NCI-H2227 (cell line): ENCODE results near the gene ADGRA3.
"Not testable (repeated sequence)": the region's sequence is repeated elsewhere in the genome, so short reads cannot be mapped to it uniquely, and the experiment has no call there.

Experiments
- DNase-seq: peaks from one replicate; lab custom pipeline; 2025; ENCODE audit not compliant: unreplicated experiment; lab: John Stamatoyannopoulos, UW

The ADGRA3 gene

GRCh38 chr4:22442956-22443355 is 72.9 kb downstream of the ADGRA3 start:
- DNase-seq, result no peak

DNA sequence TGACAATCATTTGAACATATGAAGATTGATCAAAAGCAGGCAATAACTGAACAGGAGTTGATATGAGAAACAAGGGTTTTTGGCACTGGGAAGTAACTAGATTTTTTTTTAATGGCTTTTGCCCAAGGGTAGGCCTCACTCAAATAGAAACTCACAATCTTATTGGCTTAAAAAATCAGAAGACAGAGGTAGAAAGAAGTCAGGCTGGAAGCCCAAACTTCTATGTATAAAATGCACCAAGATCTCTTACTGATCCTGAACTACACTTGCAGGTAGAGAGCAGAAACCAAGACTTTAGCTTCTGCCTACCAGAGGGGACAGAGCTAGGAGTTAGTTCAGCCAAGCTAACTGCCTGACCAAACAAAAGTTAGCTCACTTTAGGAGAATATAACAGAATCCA is 74.9 kb downstream of the ADGRA3 start:
- no peak for DNase-seq

DNA sequence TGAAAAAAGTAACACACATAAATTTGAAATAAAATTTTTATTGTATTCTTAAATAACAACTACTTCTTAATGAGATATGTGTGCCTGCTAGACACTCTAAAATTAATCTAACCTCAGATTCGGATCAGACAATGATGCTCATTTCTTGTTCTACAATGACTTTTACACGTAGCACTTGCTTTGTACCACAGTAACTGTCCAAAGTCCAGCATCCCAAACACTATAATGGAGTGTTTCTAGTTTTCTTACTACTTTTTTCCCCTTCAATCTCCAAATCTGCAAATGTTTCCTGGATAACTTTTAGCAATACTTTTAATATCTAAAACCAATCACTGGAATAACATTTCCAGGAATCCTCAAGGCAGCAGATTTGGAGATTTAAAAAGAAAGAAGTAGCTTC is 75.9 kb downstream of the ADGRA3 start:
- DNase-seq, result no peak

DNA sequence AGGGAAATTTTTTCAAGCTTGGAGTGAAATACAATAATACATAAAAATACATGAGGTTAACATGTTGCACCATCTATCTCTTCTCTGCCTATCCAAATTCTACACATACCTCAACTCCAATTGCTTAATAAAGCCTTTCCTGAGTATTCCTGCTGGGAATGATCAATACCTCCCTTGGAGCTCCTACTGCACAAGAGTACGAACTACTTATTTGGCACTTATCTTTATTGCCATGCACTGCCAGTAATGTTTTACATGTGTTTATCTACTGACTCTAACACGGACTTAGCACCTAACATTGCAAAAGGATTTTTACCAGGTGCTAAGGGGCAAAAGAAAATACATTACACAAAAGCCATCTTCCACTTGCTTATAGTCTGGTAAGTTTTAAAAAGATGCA is 80.2 kb downstream of the ADGRA3 start:
- peak; percentile 33 for DNase-seq

DNA sequence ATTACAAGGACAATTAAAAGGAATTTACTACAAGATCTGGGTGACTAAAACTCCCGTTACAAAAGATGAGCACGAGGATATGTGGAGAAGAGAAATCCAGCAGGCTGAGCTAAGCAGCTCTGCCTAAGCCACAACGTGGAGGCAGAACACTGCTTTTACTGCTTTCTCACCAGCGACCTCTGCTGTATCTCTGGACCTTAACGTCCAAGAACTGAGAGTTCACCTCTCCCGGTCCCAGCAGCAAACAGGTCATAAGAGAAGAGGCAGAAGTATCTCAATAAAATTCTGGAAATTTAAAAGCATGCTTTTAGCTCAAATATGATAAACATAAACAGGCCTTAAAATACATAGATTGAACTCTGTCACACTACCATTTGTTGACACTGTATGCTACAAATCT is 81.0 kb downstream of the ADGRA3 start:
- peak; percentile 41 for DNase-seq

- no peak for DNase-seq
Measured at GRCh38 chr4:22430626-22431025, 85.2 kb downstream of the ADGRA3 start.

- DNase-seq, result no peak
Measured at GRCh38 chr4:22428441-22428840, 87.4 kb downstream of the ADGRA3 start.

DNA sequence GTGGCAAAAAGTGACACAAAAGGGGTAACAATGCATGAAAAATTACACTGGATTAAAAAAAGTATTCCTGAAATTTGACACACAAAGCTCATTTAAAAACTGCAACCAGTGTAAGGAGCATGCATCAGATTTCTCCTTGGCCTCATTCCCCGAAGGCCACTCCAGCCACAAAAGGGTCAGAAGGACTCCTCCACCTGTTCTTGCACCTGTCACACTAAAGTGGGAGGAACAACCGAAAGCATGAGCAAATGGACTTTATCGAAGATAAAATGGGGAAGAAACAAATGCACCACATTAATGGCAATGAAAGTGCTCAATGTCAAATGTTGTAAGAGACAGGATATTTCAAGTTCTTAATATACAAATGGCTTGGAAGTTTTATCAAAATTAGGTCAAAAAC is 88.2 kb downstream of the ADGRA3 start:
- no peak for DNase-seq

DNA sequence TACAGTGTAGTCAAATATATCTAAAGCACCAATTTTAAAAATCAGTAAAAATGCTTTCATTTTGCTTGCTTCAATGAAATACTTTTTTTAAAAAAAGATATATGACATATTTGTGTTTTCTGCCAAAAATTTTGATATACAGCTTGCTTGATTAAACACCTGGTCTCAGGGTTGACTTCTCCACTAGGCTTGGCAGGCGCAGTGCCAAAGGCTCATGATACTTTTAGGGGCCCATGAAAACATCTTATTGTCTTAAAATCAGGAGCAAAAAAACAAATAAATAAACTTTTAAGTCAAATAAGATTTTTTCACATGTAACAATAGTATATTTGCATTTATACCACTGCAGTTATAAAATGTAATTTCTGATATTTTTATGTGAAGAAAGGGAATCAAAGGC is 95.6 kb downstream of the ADGRA3 start:
- no peak for DNase-seq

DNA sequence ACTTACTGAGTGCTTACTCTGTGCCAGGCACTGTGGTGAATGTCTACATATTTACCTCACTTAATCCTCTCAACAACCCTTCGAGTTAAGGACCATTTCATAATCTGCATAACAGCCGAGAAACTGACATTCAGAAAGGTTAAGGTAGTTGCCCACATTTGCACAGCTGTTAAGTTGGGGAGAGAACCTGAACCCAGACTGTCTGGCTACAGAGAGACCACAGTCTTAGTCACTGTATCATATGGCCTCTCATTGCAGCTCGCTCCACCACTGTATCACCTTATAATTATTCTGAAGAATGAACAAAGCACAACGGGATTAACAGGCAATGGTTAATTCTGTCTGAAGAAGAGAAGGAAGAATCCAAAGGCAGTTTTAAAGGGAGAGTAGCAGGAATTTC is 98.5 kb downstream of the ADGRA3 start:
- no peak for DNase-seq

DNA sequence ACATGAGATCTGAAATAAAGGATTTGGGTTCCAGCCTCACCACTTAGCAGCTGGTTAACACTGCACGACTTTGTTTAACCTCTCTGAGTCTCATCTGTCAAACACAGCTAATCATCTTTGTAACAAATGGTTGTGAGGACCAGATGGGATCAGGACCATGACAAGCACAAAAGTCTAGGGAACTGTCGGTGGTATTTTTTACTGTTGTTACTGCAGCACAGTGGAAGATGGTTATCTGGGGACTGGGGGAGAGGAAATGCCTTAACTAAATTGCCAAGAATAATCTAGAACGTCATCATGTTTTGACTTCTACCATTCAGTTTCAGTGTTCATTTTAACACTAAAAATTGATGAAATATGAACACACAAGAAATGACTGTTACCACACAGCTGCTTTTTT is 99.5 kb downstream of the ADGRA3 start:
- DNase-seq, result no peak

- no peak for DNase-seq
Measured at GRCh38 chr4:22414833-22415232, 101.0 kb downstream of the ADGRA3 start.

- no peak for DNase-seq
Measured at GRCh38 chr4:22413471-22413870, 102.4 kb downstream of the ADGRA3 start.

- DNase-seq, result no peak
Measured at GRCh38 chr4:22412013-22412412, 103.9 kb downstream of the ADGRA3 start.

GRCh38 chr4:22410645-22411247 is 105.1 kb downstream of the ADGRA3 start:
- peak; percentile 6 for DNase-seq

DNA sequence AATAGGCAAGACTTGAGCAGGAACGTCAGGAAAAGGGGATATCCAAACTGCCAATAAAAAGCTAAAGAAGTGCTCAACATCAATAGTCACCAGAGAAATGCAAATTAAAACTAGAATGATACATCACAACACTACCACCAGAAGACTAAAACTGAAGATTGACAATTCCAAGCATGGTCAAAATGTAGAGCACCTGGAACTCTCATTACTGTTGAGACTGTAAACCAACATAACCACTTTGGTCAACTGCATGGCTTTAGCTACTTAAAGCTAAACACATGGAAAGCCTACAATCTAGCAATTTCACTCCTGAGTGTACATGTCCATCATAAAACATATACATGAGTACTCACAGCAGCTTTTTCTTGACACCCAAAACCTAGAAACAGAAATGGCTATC is 107.4 kb downstream of the ADGRA3 start:
- no peak for DNase-seq

DNA sequence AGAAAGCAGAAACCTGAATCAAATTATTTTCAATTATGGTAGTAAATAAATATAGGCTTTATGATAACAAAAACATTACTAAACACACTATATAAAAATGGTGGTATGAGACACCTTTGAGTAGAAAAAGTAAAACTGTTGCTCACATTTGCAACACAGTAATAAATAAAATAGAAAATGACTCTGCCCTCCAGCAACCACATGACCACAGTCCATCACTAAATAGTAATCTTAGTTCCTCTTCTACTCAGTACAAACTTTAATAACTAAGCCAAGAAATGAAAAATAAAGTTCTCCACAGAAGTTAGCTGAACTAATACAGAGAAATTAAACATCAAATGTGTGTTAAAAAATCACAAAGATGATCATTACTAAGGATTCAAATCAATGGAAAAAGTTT is 108.5 kb downstream of the ADGRA3 start:
- DNase-seq, result no peak

- no peak for DNase-seq
Measured at GRCh38 chr4:22398671-22399070, 117.2 kb downstream of the ADGRA3 start.

DNA sequence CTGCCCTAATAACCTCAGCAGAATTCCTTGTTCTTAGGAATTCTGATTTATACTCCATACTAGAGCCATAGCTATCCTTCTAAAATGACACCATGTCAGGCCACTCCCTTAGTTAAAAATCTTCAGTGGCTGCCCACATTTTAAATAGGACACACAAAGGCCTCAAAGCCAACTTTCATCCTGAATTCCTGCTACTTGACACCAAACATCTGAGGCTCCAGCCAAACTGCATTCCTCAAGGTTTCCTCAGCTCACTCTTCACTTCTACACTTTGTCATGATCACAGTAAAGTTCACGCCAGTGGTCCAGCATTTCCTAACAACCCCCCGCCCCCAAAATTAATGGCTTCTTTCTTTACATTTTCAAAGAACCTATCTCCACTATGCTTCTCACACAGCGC is 124.3 kb downstream of the ADGRA3 start:
- DNase-seq, result no peak

- peak; percentile 3 for DNase-seq
Measured at GRCh38 chr4:22389240-22389870, 126.5 kb downstream of the ADGRA3 start.

GRCh38 chr4:22385611-22386011 is 130.3 kb downstream of the ADGRA3 start:
- DNase-seq, result no peak

- DNase-seq, result no peak
Measured at GRCh38 chr4:22384154-22384553, 131.7 kb downstream of the ADGRA3 start.

DNA sequence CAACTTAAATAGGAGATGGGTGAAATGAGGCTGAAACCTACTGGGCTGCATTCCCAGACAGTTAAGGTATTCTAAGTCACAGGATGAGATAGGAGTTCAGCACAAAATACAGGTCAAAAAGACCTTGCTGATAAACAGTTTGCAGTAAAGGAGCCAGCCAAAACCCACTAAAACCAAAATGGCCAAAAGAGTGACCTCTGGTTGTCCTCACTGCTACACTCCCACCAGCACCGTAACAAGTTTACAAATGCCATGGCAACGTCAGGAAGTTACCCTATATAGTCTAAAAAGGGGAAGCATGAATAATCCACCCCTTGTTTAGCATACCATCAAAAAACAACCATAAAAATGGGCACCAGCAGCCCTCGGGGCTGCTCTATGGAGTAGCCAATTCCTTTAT is 133.7 kb downstream of the ADGRA3 start:
- DNase-seq, result not testable (repeated sequence)
